ENCODE measurements around the gene RBM6.

Gene RBM6

DNA sequence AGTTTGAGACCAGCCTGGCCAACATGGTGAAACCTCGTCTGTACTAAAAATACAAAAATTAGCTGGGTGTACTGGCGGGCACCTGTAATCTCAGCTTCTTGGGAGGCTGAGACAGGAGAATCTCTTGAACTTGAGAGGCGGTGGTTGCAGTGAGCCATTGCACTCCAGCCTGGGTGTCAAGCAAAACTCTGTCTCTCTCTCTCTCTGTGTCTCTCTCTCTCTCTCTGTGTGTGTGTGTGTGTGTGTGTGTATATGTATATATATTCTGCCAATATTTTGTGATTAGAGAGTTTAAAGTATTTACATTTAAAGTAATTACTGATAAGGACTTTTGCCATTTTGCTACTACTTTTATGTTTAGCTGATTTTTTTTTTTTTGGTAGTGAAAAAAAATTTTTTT lies 15.7 kb downstream of the RBM6 start:
- H3K27me3 ChIP-seq: no peaks in the 10 kb centered on the region
- H3K27ac ChIP-seq: no peak overlapping the region
- TF ChIP-seq CTCF (IDR thresholded peaks at IDR 0.05): no peak
- no peaks in the 10 kb centered on the region for H3K4me1 ChIP-seq (ENCODE audit: control insufficient read depth in 1 of 2, insufficient read depth in 1 of 2, low read depth in 1 of 2, low read length in 1 of 2)
- H3K9me3 ChIP-seq: no peaks in the 10 kb centered on the region
- no peak overlapping the region for H3K4me3 ChIP-seq (ENCODE audit: low read depth in 1 of 2, low read length in 1 of 2)
- no peaks in the 10 kb centered on the region for H3K36me3 ChIP-seq

GRCh38 chr3:49966233-49966942 lies 26.4 kb downstream of the RBM6 start:
- Histone ChIP-seq H3K4me3 (ENCODE audit: low read depth in 1 of 2, low read length in 1 of 2) (no peak overlapping the region), H3K27ac (no peak overlapping the region), H3K27me3 (no peaks in the 10 kb centered on the region), H3K36me3 (peaks cover 25% of the 10 kb centered on the region), H3K4me1 (ENCODE audit: control insufficient read depth in 1 of 2, insufficient read depth in 1 of 2, low read depth in 1 of 2, low read length in 1 of 2) (no peaks in the 10 kb centered on the region), H3K9me3 (no peaks in the 10 kb centered on the region)
- TF ChIP-seq CTCF (IDR thresholded peaks at IDR 0.05): no peak

DNA sequence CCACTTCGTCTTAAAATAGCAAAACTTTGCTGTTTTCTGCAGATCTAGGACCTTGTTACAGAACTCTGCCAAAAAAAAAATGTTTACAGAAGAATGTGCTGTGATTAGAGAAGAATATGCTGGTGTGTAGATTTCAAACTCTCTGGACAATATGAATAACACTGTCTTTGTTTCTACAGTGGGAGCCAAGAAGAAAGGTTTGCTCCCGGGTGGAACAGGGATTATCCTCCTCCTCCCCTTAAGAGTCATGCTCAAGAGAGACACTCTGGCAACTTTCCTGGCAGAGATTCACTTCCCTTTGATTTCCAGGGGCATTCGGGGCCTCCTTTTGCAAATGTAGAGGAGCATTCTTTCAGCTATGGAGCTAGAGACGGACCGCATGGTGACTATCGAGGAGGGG lies 27.3 kb downstream of the RBM6 start:
- H3K9me3 ChIP-seq: no peaks in the 10 kb centered on the region
- H3K27me3 ChIP-seq: no peaks in the 10 kb centered on the region
- no peak overlapping the region for H3K4me3 ChIP-seq (ENCODE audit: low read depth in 1 of 2, low read length in 1 of 2)
- no peak for TF ChIP-seq CTCF (IDR thresholded peaks at IDR 0.05)
- peaks cover 34% of the 10 kb centered on the region for H3K36me3 ChIP-seq
- H3K4me1 ChIP-seq (ENCODE audit: control insufficient read depth in 1 of 2, insufficient read depth in 1 of 2, low read depth in 1 of 2, low read length in 1 of 2): no peaks in the 10 kb centered on the region
- no peak overlapping the region for H3K27ac ChIP-seq

DNA sequence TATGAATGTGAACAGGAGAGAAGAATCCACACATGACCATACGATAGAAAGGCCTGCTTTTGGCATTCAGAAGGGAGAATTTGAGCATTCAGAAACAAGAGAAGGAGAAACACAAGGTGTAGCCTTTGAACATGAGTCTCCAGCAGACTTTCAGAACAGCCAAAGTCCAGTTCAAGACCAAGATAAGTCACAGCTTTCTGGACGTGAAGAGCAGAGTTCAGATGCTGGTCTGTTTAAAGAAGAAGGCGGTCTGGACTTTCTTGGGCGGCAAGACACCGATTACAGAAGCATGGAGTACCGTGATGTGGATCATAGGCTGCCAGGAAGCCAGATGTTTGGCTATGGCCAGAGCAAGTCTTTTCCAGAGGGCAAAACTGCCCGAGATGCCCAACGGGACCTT lies 28.4 kb downstream of the RBM6 start:
- H3K4me1 ChIP-seq (ENCODE audit: control insufficient read depth in 1 of 2, insufficient read depth in 1 of 2, low read depth in 1 of 2, low read length in 1 of 2): no peaks in the 10 kb centered on the region
- no peaks in the 10 kb centered on the region for H3K9me3 ChIP-seq
- no peak for TF ChIP-seq CTCF (IDR thresholded peaks at IDR 0.05)
- H3K36me3 ChIP-seq: peaks cover 38% of the 10 kb centered on the region
- H3K27me3 ChIP-seq: no peaks in the 10 kb centered on the region
- no peak overlapping the region for H3K4me3 ChIP-seq (ENCODE audit: low read depth in 1 of 2, low read length in 1 of 2)
- no peak overlapping the region for H3K27ac ChIP-seq

DNA sequence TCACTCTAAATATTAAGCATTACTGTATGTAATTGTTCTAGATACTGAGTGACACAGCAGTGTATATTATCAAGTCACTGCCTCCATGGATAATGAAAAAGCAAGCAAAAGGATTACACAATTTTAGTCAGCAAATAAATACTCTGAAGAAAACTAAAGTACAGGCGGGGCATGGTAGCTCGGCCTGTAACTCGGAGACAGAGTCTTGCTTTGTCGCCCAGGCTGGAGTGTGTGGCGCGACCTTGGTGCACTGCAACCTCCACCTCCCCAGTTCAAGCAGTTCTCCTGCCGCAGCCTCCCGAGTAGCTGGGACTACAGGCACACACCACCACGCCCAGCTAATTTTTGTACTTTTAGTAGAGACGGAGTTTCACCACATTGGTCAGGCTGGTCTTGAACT lies 32.7 kb downstream of the RBM6 start:
- TF ChIP-seq CTCF (IDR thresholded peaks at IDR 0.05): no peak
- H3K27ac ChIP-seq: no peak overlapping the region
- H3K4me1 ChIP-seq (ENCODE audit: control insufficient read depth in 1 of 2, insufficient read depth in 1 of 2, low read depth in 1 of 2, low read length in 1 of 2): no peaks in the 10 kb centered on the region
- peaks cover 51% of the 10 kb centered on the region for H3K36me3 ChIP-seq
- no peaks in the 10 kb centered on the region for H3K9me3 ChIP-seq
- H3K4me3 ChIP-seq (ENCODE audit: low read depth in 1 of 2, low read length in 1 of 2): no peak overlapping the region
- no peaks in the 10 kb centered on the region for H3K27me3 ChIP-seq
